ENCODE results near the gene CEP120.
A peak's percentile ranks its signal among the peaks of the same experiment; 100 is the strongest.
"Not testable (repeated sequence)": the region's sequence is repeated elsewhere in the genome, so short reads cannot be mapped to it uniquely, and the experiment has no call there.

The CEP120 gene

GRCh38 chr5:123438244-123438643 lies 15.0 kb upstream of the CEP120 start:
- DNase-seq = no peak

GRCh38 chr5:123436201-123436600 lies 13.0 kb upstream of the CEP120 start:
- DNase-seq = no peak

- DNase-seq = no peak
Observed at GRCh38 chr5:123434796-123435195, 11.6 kb upstream of the CEP120 start.

DNA sequence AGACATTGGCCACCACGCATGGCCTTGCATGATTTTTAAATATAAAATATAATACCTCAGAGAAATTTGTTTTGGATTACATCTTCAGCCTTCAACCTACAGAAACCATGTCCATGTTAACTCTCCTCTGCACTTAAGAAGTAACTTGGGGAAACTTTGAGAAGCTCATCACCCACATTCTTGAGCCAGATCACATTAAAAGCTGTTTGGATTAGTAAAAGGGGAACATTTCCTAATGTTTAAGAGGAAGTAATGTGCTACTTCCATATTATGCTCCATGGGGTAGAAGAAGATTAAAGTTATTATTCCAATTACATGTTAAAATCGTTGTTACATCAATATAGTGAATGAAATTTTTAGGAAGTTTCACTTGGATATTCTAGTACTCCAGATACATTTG lies 10.4 kb upstream of the CEP120 start:
- no peak for DNase-seq

GRCh38 chr5:123430441-123430840 lies 7.2 kb upstream of the CEP120 start:
- not testable (repeated sequence) for DNase-seq

- DNase-seq = peak; percentile 23
Observed at GRCh38 chr5:123429993-123430392, 6.8 kb upstream of the CEP120 start.

DNA sequence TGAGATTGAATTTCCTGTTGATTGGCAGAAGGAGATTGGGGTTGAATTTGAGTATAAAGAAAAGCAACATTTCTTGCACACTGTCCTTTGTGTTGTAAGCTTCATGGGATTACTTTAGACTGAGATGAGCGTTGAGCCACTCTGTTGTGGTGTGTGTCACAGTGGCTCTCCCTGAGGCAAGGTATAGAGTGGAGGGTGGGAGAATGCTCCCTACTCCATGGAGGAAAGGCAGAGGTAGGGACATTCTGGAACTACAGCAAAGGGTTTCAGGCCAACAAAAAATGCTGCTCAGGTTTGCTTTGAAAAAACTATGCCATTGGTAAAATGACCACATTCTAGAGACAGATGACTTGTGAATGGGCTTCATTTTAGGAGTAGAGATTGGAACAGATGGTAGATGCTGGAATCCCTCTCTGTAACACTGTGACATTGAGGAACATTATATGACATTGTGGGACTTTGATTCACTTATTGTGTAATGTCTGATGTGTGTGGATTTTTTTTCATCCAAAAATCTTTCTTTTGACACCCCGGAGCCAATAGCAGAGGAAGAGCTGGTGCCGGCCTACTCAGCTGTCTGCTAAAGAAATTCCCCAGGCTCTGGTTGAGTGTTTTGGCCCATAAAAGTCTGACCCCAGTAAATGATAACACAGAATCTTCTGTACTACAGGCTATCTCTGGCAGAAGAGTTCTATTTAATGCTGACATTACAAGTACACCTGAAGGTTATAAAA lies 6.2 kb upstream of the CEP120 start:
- DNase-seq = no peak

GRCh38 chr5:123428521-123429220 lies 5.5 kb upstream of the CEP120 start:
- no peak for DNase-seq

DNA sequence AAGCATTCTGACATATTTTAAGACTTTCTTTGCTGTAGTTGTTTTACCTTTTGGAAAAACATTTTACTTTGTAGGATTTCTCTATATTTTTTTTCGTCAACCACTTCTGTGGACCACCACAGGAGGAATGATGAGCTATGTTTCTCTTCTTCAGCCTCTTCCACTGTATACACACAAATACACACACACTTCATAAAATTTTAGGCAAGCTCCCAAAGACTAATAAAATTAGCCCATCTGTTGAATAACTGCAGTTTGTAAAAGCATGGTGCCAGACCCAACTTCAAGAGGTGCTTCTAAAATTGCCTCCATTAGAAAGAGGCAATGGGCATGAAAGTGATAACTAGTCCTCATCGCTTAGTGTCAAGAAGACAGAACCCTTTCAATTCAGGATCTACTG lies 4.1 kb upstream of the CEP120 start:
- DNase-seq = no peak

- no peak for DNase-seq
Observed at GRCh38 chr5:123425431-123425830, 2.2 kb upstream of the CEP120 start.

DNA sequence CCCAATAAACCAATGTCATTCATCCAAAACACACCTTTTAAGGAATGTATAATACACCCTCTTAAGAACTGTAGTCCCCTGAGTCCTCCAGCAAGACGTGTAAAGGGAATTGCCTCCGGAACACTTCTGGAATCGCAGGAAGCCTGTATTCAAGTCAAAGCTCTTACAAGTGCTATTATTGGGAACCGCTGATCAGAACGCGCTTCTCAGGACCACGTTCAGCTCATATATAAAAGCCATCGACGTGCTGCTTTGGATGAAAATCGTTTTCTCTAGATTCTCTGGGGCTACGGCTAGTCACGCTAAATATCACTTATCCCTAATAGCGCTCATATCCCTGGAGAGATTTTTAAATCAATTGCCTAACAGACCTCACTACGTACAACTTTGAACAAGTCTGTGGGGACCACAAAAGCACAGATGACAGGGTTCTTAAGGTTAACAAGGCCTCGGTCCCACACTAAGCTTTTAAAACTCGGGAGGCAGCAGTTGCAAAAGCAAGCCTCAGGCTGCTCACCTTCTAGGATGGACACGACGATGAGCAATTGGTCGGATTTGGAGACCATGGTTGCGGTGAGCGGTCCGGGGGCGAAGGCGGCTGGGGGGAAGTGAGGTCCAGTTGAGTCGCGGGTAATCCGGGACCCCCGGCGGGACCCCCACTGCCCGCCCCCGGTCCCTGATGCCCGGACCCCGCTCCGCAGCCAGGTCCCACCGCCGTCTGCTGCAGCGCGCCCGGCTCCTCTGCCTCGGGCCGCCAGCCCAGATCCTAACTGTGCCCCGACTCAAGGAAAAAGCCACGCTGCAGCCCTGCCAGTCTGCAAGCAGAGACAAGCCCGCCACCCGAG lies 548 bp downstream of the CEP120 start:
- DNase-seq = no peak

- DNase-seq = no peak
Observed at GRCh38 chr5:123421773-123422172, 1.4 kb downstream of the CEP120 start.

- DNase-seq = no peak
Observed at GRCh38 chr5:123414974-123415373, 8.2 kb downstream of the CEP120 start.

GRCh38 chr5:123412206-123412605 lies 11.0 kb downstream of the CEP120 start:
- DNase-seq = no peak

DNA sequence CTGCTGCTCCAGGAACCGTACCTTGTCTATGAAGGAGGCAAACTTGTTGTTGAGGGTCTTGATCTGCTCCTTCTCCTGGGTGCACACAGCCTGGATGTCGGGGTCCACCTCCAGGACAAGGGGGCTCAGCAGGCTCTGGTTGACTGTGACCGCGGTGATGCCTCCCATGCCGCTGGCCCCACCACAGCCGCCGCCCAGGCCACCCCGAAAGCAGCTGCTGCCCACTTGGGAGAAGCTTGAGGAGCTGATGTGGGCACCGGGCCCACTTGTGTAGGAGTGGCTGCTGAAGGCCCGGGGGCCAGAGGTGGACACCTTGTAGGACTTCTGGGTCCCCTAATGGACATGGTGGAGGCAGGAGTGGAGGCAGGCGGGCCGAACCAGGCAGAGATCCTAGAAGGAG lies 21.2 kb downstream of the CEP120 start:
- not testable (repeated sequence) for DNase-seq

DNA sequence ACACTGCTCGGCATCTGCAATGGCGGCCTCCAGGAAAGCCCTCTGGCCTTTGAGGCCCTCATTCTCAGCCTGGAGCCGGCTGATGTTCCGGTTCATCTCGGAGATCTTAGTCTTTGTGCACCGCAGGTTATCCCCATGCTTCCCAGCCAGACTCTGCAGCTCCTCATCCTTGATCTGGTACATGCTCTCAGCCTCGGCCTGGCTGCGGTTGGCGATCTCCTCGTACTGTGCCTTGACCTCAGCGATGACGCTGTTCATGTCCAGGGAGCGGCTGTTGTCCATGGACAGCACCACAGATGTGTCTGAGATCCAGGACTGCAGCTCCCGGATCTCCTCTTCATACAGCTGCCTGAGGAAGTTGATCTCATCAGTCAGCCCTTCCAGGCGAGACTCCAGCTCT lies 21.9 kb downstream of the CEP120 start:
- DNase-seq = no peak

- not testable (repeated sequence) for DNase-seq
Observed at GRCh38 chr5:123400870-123401291, 22.3 kb downstream of the CEP120 start.

- DNase-seq = no peak
Observed at GRCh38 chr5:123398058-123398733, 25.0 kb downstream of the CEP120 start.

DNA sequence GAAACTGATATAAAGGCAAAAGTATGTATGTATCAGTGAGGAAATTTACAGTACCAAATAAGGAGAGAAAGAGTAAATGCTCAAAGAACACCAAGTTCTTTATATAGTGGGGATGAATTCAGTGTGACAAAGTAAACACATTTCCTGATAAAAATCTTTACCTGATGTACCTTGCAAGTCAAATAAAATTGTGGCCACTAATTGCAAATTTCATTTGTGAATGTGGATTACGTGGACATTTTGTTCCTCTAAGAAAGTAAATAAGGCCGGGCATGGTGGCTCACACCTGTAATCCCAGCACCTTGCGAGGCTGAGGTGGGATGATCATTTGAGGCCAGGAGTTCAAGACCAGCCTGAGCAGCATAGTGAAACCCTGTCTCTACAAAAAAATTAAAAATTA lies 25.7 kb downstream of the CEP120 start:
- DNase-seq = no peak

- no peak for DNase-seq
Observed at GRCh38 chr5:123391009-123391408, 32.2 kb downstream of the CEP120 start.

- DNase-seq = no peak
Observed at GRCh38 chr5:123389794-123390193, 33.4 kb downstream of the CEP120 start.

GRCh38 chr5:123387313-123387712 lies 35.9 kb downstream of the CEP120 start:
- no peak for DNase-seq

DNA sequence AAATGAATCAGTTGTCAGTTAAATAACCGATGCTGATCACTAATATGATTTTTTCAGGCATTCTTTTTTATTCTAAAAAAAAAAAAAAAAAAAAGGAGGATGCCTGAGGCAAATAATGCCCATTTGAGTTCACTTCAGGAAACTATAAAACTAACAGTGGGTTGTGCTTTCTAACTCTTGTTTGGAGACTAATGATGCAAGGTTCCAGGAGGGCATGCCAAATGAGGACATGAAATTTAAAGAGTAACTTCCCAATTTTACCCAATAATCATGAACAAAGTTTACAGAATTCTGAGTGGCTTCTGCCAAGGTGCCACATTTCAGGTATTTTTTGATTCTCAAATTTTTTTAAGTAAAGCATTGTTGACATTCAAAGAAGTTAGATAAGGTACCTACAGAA lies 41.0 kb downstream of the CEP120 start:
- DNase-seq = no peak
